Activated CD4-positive, alpha-beta T cell treated with anti-CD3 and anti-CD28 coated beads, Interleukin-2, amount 10 ng/mL, durations not matched to agents 7 days and 5 days (primary cell): ENCODE measurements around the gene ASPHD2. TPM values are rescaled to one million over a fixed set of nuclear protein-coding genes. Genes with fewer than 3 reads are reported as not detected.

Source experiments
- CTCF ChIA-PET: fragments of 350-600 bp; sonication (Branson Sonifier 250); formaldehyde crosslinking; loops from one replicate; lab custom pipeline; 2021; ENCODE audit warnings: antibody characterized with exemption; lab: Charles Lee
- POLR2A ChIA-PET: fragments of 350-600 bp; sonication (Branson Sonifier 250); formaldehyde crosslinking; loops from one replicate; lab custom pipeline; 2021; ENCODE audit warnings: antibody characterized with exemption; lab: Charles Lee
- DNase-seq: peaks from one replicate; pipeline ENCODE4 v3.0.0-alpha.2; 2020
- H3K27ac Mint-ChIP-seq: one replicate; pipeline ENCODE4 v1.8.0; 2021; ENCODE audit warnings: mild to moderate bottlenecking, moderate library complexity, mixed read lengths
- H3K27me3 Mint-ChIP-seq: one replicate; pipeline ENCODE4 v1.8.0; 2021; ENCODE audit warnings: mixed read lengths
- H3K36me3 Mint-ChIP-seq: one replicate; pipeline ENCODE4 v1.8.0; 2021; ENCODE audit warnings: low read depth, mixed read lengths
- H3K4me1 Mint-ChIP-seq: one replicate; pipeline ENCODE4 v1.8.0; 2021; ENCODE audit warnings: mixed read lengths
- H3K4me3 Mint-ChIP-seq: one replicate; pipeline ENCODE4 v1.8.0; 2021; ENCODE audit warnings: mild to moderate bottlenecking, moderate library complexity, mixed read lengths
- H3K9me3 Mint-ChIP-seq: one replicate; pipeline ENCODE4 v1.8.0; 2021; ENCODE audit warnings: mixed read lengths
- total RNA-seq, 2 experiments: library from RNA; stranded (reverse); gene quantifications; one replicate each; pipeline ENCODE4 v1.2.3, GENCODE V29; 2021

ASPHD2 gene
- total RNA-seq, 2 experiments from 2014 or later: 8.5 to 8.8 TPM

- Mint-ChIP-seq H3K4me1 (peaks cover 8% of the 10 kb centered on the region), H3K4me3 (no peak overlapping the region), H3K27me3 (no peaks in the 10 kb centered on the region), H3K27ac (no peak overlapping the region), H3K36me3 (peaks cover 36% of the 10 kb centered on the region), H3K9me3 (no peaks in the 10 kb centered on the region)
- DNase-seq: no peak
- ChIA-PET POLR2A (no interaction called here), CTCF (interaction anchor here (0.9 to 1.7 kb wide), 4 partner anchors 9 to 12 kb away, joined by 3 to 6 read pairs (median 4); partner anchors contain the start of genes HPS4 and SRRD)
Measured at GRCh38 chr22:26471522-26471921, 42.5 kb downstream of the ASPHD2 start.

DNA sequence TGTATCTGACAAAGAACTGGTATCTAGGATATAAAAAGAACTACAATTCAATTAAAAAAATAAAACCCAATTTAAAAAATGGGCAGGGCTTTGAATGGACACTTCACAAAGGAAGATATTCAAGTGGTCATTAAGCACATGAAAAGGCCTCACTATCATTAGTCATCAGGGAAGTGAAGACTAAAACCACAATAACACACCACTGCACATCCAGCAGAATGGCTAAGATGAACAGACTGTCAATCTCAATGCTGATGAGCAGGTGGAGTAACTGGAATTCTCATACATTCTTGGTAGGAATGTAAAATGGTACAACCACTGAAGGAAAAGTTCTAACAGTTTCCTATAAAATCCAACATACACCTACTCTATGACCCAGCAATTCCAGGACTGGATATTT is 45.6 kb downstream of the ASPHD2 start:
- Mint-ChIP-seq H3K36me3 (peaks cover 36% of the 10 kb centered on the region), H3K4me1 (peaks cover 34% of the 10 kb centered on the region), H3K27me3 (no peaks in the 10 kb centered on the region), H3K27ac (no peak overlapping the region), H3K4me3 (no peak overlapping the region), H3K9me3 (no peaks in the 10 kb centered on the region)
- DNase-seq: no peak
- ChIA-PET POLR2A (no interaction called here), CTCF (interaction anchor here (0.6 kb wide), 1 partner anchor 150 kb away, joined by 3 read pairs; no protein-coding TSS in a partner anchor)

GRCh38 chr22:26476705-26477340 is 47.8 kb downstream of the ASPHD2 start:
- Mint-ChIP-seq H3K27me3 (no peaks in the 10 kb centered on the region), H3K4me3 (no peak overlapping the region), H3K4me1 (peaks cover 54% of the 10 kb centered on the region), H3K36me3 (peaks cover 36% of the 10 kb centered on the region), H3K27ac (no peak overlapping the region), H3K9me3 (no peaks in the 10 kb centered on the region)
- ChIA-PET CTCF (no interaction called here), POLR2A (no interaction called here)
- DNase-seq: no peak

DNA sequence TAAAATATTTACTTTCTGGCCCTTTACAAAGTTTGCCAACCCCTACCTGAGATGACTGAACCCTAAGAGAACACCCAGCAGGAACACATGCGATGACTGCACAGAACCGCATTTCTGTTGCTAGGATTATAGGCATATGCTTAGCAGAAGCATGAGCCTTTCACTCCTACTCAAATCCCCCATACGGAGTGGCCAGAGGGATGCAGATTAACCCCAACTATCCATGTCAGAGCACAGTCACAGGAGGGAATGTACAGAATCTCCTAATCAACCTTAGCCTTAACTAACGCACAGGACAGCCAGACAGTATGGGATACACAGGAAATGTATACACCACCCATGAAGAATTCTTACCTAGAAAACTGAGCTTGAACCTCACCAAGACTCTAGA is 48.3 kb downstream of the ASPHD2 start:
- ChIA-PET CTCF (no interaction called here), POLR2A (no interaction called here)
- no peak for DNase-seq
- Mint-ChIP-seq H3K27ac (no peak overlapping the region), H3K4me1 (peaks cover 59% of the 10 kb centered on the region), H3K9me3 (no peaks in the 10 kb centered on the region), H3K4me3 (no peak overlapping the region), H3K36me3 (peaks cover 32% of the 10 kb centered on the region), H3K27me3 (no peaks in the 10 kb centered on the region)

- no peak for DNase-seq
- Mint-ChIP-seq H3K9me3 (no peaks in the 10 kb centered on the region), H3K27me3 (no peaks in the 10 kb centered on the region), H3K4me3 (peak overlapping the region; percentile 63), H3K36me3 (peaks cover 24% of the 10 kb centered on the region), H3K27ac (peak overlapping the region; percentile 88), H3K4me1 (peaks cover 70% of the 10 kb centered on the region)
- POLR2A ChIA-PET: interaction anchor here (0.7 kb wide), 1 partner anchor 48 kb away, joined by 3 read pairs; no protein-coding TSS in a partner anchor
- CTCF ChIA-PET: interaction anchor here (0.6 to 1.6 kb wide), 9 partner anchors 12 to 195 kb away, joined by 3 to 11 read pairs (median 4); no protein-coding TSS in a partner anchor
Measured at GRCh38 chr22:26479043-26479791, 50.2 kb downstream of the ASPHD2 start.

DNA sequence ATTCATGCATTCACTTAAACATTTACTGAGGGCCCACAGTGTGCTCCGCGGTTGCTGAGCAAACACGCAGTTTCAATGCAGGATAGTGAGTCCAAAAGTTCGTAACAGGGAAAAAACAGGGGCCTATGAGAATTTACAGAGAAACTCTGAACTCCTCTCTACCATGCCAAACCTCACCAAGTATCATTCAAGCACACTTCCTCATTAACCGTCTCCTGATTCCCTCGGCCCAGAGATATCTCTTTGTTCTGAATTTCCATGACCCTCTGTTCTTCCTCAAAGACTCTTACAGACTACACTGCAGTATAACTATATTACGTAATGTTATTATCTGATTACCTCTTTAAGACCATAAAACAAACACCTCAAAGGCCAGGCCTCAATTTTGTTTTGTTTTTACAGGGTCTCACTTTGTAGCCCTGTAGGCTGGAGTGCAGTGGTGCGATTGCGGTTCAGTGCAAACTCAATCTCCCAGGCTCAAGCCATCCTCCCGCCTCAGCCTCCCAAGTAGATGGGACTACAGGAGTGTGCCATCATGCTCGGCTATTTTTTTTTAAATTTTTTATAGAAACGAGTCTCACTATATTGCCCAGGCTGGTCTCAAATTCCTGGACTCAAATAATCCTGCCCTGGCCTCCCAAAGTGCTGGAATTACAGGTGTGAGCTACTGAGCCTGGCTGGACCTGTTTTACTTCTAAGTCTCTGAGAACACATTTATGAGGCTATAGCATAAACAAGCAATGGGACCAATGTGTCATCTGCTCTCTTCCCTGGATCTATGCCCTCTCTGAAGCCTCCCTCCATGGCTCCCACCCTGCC is 50.9 kb downstream of the ASPHD2 start:
- Mint-ChIP-seq H3K4me1 (peaks cover 71% of the 10 kb centered on the region), H3K27ac (peak overlapping the region; percentile 88), H3K36me3 (peaks cover 24% of the 10 kb centered on the region), H3K9me3 (no peaks in the 10 kb centered on the region), H3K4me3 (peak overlapping the region; percentile 63), H3K27me3 (no peaks in the 10 kb centered on the region)
- POLR2A ChIA-PET: interaction anchor here (0.7 kb wide), 1 partner anchor 49 kb away, joined by 3 read pairs; no protein-coding TSS in a partner anchor
- CTCF ChIA-PET: interaction anchor here (0.6 to 1.6 kb wide), 4 partner anchors 9 to 45 kb away, joined by 3 to 5 read pairs (median 4); no protein-coding TSS in a partner anchor
- DNase-seq: no peak

GRCh38 chr22:26480611-26480932 is 51.5 kb downstream of the ASPHD2 start:
- Mint-ChIP-seq H3K4me3 (peak overlapping the region; percentile 24), H3K36me3 (peaks cover 24% of the 10 kb centered on the region), H3K27me3 (no peaks in the 10 kb centered on the region), H3K27ac (peak overlapping the region; percentile 88), H3K9me3 (no peaks in the 10 kb centered on the region), H3K4me1 (peaks cover 76% of the 10 kb centered on the region)
- ChIA-PET CTCF (interaction anchor here (1.2 kb wide), 2 partner anchors 10 to 192 kb away, joined by 3 to 4 read pairs; no protein-coding TSS in a partner anchor), POLR2A (no interaction called here)
- DNase-seq: no peak

DNA sequence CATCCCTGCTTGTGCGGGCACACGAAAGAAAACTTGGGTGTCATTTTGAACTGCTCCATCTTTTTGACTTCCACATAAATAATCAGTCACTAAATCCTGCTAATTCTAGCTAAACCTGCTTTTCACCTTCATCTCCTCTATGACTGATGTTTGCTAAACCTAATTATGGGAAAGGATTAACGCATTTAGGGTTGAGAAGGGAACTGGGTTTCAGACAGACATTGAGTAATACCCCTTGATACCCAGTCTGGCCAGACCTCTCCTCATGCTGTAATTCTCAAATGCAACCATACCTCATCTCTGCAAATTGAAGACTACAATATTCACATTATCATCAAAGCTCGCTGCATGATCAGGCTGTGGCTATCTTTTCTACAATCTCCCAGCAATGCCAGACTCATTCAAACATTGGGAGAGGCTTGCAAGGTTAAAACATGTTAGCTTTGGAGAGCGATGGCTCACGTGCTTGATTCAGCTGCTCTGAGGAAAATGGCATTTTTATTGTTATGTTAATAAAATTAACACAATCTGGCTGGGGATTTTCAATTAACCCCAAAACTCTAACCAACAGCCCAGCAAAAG is 52.1 kb downstream of the ASPHD2 start:
- Mint-ChIP-seq H3K4me1 (peaks cover 82% of the 10 kb centered on the region), H3K9me3 (no peaks in the 10 kb centered on the region), H3K4me3 (peak overlapping the region; percentile 6), H3K27ac (peak overlapping the region; percentile 97), H3K36me3 (peaks cover 24% of the 10 kb centered on the region), H3K27me3 (no peaks in the 10 kb centered on the region)
- no peak for DNase-seq
- ChIA-PET CTCF (interaction anchor here (0.7 to 4.5 kb wide), 7 partner anchors 8 to 193 kb away, joined by 3 to 23 read pairs (median 3); no protein-coding TSS in a partner anchor), POLR2A (no interaction called here)

DNA sequence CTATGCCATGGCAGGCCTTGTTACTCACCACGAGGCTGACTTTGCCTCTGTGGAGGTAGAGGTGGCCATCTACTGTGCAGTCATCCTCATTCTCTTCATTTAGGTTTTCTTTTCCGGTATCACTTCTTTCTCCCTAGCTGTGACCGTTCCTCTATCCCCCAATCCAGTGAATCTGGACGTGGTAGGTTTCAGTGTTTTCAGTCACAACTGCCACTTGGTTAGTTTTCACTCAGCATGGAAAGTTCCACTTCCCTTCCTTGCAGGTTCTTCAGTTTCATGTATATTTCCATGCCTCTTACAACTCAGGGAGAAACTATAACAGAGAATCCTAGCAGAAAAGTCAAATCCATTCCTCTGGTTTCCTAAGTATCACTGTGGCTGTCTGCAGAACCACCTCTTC is 52.6 kb downstream of the ASPHD2 start:
- Mint-ChIP-seq H3K27me3 (no peaks in the 10 kb centered on the region), H3K27ac (peak overlapping the region; percentile 97), H3K9me3 (no peaks in the 10 kb centered on the region), H3K4me1 (peaks cover 82% of the 10 kb centered on the region), H3K36me3 (peaks cover 24% of the 10 kb centered on the region), H3K4me3 (peak overlapping the region; percentile 92)
- POLR2A ChIA-PET: no interaction called here
- CTCF ChIA-PET: interaction anchor here (0.7 to 4.5 kb wide), 8 partner anchors 8 to 192 kb away, joined by 3 to 23 read pairs (median 3); no protein-coding TSS in a partner anchor
- DNase-seq: no peak

GRCh38 chr22:26482161-26482560 is 53.1 kb downstream of the ASPHD2 start:
- peak overlapping the region; percentile 97 for H3K27ac Mint-ChIP-seq
- no peaks in the 10 kb centered on the region for H3K9me3 Mint-ChIP-seq
- no peak for DNase-seq
- peaks cover 24% of the 10 kb centered on the region for H3K36me3 Mint-ChIP-seq
- H3K4me1 Mint-ChIP-seq: peaks cover 77% of the 10 kb centered on the region
- H3K4me3 Mint-ChIP-seq: peak overlapping the region; percentile 92
- H3K27me3 Mint-ChIP-seq: no peaks in the 10 kb centered on the region
- POLR2A ChIA-PET: no interaction called here
- CTCF ChIA-PET: interaction anchor here (0.8 to 4.5 kb wide), 6 partner anchors 9 to 192 kb away, joined by 3 to 23 read pairs (median 4); no protein-coding TSS in a partner anchor

GRCh38 chr22:26483043-26483438 is 54.0 kb downstream of the ASPHD2 start:
- Mint-ChIP-seq H3K9me3 (no peaks in the 10 kb centered on the region), H3K27me3 (no peaks in the 10 kb centered on the region), H3K4me1 (peaks cover 69% of the 10 kb centered on the region), H3K4me3 (peak overlapping the region; percentile 92), H3K27ac (peak overlapping the region; percentile 97), H3K36me3 (peaks cover 22% of the 10 kb centered on the region)
- ChIA-PET CTCF (interaction anchor here (1.0 to 4.5 kb wide), 7 partner anchors 10 to 196 kb away, joined by 3 to 23 read pairs (median 4); no protein-coding TSS in a partner anchor), POLR2A (no interaction called here)
- DNase-seq: no peak
